Neural progenitor cell (in vitro differentiated cells): ENCODE measurements around the gene SEMA4G. TPM values are rescaled to one million over a fixed set of nuclear protein-coding genes. Genes with fewer than 3 reads are reported as not detected.

Source experiments
- DNase-seq: peaks from one replicate; pipeline ENCODE4 v3.0.0-alpha.2; 2016; ENCODE audit warnings: low spot score
- H2AFZ ChIP-seq: fragments of 200-600 bp; sonication (generic); replicated peaks from 2 replicates; pipeline ENCODE4 v1.6.1; 2016; ENCODE audit warnings: antibody characterized with exemption
- H3F3A ChIP-seq: fragments of 200-600 bp; sonication (generic); 2 replicates; pipeline ENCODE4 v1.6.1; 2016; ENCODE audit warnings: antibody characterized with exemption, low read depth
- H3K27ac ChIP-seq: fragments of 200-600 bp; sonication (generic); 2 replicates; pipeline ENCODE4 v1.5.1; 2016; ENCODE audit warnings: mild to moderate bottlenecking
- H3K27me3 ChIP-seq: fragments of 200-600 bp; sonication (generic); 2 replicates; pipeline ENCODE4 v1.6.1; 2016; ENCODE audit warnings: mild to moderate bottlenecking, moderate library complexity
- H3K36me3 ChIP-seq: fragments of 200-600 bp; sonication (generic); 2 replicates; pipeline ENCODE4 v1.5.1; 2016
- H3K4me1 ChIP-seq: fragments of 200-600 bp; sonication (generic); 2 replicates; pipeline ENCODE4 v1.6.1; 2016; ENCODE audit warnings: mixed run types
- H3K4me2 ChIP-seq: fragments of 200-600 bp; sonication (generic); 2 replicates; pipeline ENCODE4 v1.6.1; 2016
- H3K4me3 ChIP-seq: fragments of 200-600 bp; sonication (generic); 2 replicates; pipeline ENCODE4 v1.5.1; 2016
- H3K79me2 ChIP-seq: fragments of 200-600 bp; sonication (generic); 2 replicates; pipeline ENCODE4 v1.6.1; 2016; ENCODE audit warnings: low read depth
- H3K9ac ChIP-seq: fragments of 200-600 bp; sonication (generic); 2 replicates; pipeline ENCODE4 v1.6.1; 2016
- H3K9me3 ChIP-seq: fragments of 200-600 bp; sonication (generic); 2 replicates; pipeline ENCODE4 v1.5.1; 2016; ENCODE audit warnings: low read depth
- H4K20me1 ChIP-seq: fragments of 200-600 bp; sonication (generic); 2 replicates; pipeline ENCODE4 v1.6.1; 2016; ENCODE audit warnings: low read depth
- H3K27ac Mint-ChIP-seq: 3 replicates; pipeline ENCODE4 v1.8.0; 2021; ENCODE audit warnings: mixed read lengths
- H3K27me3 Mint-ChIP-seq: 2 replicates; pipeline ENCODE4 v1.8.0; 2022; ENCODE audit warnings: low read depth, mild to moderate bottlenecking, inconsistent platforms, moderate library complexity, mixed read lengths; ENCODE audit not compliant: insufficient read depth
- H3K36me3 Mint-ChIP-seq: 3 replicates; pipeline ENCODE4 v1.8.0; 2021; ENCODE audit warnings: mixed read lengths
- H3K4me1 Mint-ChIP-seq: 3 replicates; pipeline ENCODE4 v1.8.0; 2021; ENCODE audit warnings: mixed read lengths
- H3K4me3 Mint-ChIP-seq: 3 replicates; pipeline ENCODE4 v1.8.0; 2021; ENCODE audit warnings: mild to moderate bottlenecking, moderate library complexity, mixed read lengths
- H3K9me3 Mint-ChIP-seq: 3 replicates; pipeline ENCODE4 v1.8.0; 2020; ENCODE audit warnings: mixed read lengths
- EZH2 ChIP-seq: fragments of 200-600 bp; sonication (generic); IDR thresholded peaks from 2 replicates; pipeline ENCODE4 v1.6.1; 2017; ENCODE audit warnings: antibody characterized with exemption, mild to moderate bottlenecking, moderate library complexity
- EZH2phosphoT487 ChIP-seq: fragments of 200-600 bp; sonication (generic); IDR thresholded peaks from 2 replicates; pipeline ENCODE4 v1.6.1; 2017; ENCODE audit warnings: antibody characterized with exemption
- total RNA-seq: library from RNA; depleted of rRNA; stranded (reverse); fragments of >200 nt; gene quantifications from 2 replicates; pipeline ENCODE4 v1.2.3, GENCODE V29; 2015; ENCODE audit warnings: low replicate concordance
- TF ChIP-seq, protein P1 (sequence below): fragments of 200-600 bp; sonication (generic); IDR thresholded peaks from 2 replicates; pipeline ENCODE4 v1.5.1; 2017; ENCODE audit warnings: antibody characterized with exemption, mild to moderate bottlenecking

Gene SEMA4G
- total RNA-seq, 1 donor from 2014 or later: 2.3 TPM

DNA sequence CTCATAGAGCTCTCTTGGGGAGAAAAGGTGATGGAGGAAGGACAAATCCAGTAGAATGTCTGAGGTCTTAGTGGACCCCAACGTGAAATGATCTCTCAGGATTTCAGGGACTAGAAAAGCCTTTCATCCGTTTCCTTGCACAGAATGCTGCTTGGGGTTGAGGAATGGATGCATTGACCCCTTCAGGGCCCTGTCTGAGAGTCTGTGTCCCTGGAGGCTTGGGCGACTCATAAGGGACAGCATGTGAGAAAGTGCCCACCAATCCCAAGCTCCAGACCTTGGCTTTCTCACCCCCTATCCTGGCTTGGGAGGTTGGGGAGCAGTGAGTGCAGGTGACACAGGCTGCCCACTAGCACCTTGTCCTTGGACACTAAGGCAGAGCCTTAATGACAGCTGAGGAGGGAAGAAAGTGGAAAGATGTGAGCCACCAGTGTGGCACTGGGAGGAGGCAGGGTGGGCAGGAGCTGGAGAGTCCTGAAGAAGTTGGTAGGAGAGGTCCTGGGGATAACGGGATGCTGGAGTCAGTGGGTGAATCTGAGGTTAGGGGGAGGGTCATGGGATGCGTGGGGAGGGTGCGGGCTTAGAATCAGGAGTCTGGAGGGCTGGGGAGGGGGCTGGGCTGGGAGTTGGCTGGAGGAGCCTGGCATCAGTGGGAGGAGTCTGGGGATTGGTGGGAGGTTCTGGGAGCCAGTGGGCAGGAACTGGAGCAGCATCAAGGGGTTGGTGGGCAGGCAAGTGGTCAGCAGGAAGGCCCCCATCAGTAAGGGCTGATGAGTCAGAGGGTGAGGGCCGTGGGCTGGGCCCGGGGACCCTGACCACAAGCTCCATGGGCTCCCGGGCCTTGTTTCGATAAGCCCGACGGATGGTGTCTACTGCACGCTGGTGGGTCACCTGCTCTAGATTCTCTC is 38.9 kb downstream of the SEMA4G start:
- Histone ChIP-seq H3K27me3 (no peaks in the 10 kb centered on the region), H3K4me2 (no peak overlapping the region), H3K27ac (peak overlapping the region; percentile 53), H3K4me1 (peaks cover 18% of the 10 kb centered on the region), H3K79me2 (peaks cover 3% of the 10 kb centered on the region), H3F3A (peaks cover 27% of the 10 kb centered on the region), H2AFZ (no peak overlapping the region), H3K4me3 (no peak overlapping the region), H4K20me1 (peaks cover 12% of the 10 kb centered on the region), H3K36me3 (no peaks in the 10 kb centered on the region), H3K9ac (no peak overlapping the region), H3K9me3 (no peaks in the 10 kb centered on the region)
- Mint-ChIP-seq H3K4me1 (peaks cover 12% of the 10 kb centered on the region), H3K27me3 (peaks cover 6% of the 10 kb centered on the region), H3K27ac (peak overlapping the region; percentile 77), H3K36me3 (peaks cover 4% of the 10 kb centered on the region), H3K4me3 (no peak overlapping the region), H3K9me3 (no peaks in the 10 kb centered on the region)
- TF ChIP-seq, protein P1, sequence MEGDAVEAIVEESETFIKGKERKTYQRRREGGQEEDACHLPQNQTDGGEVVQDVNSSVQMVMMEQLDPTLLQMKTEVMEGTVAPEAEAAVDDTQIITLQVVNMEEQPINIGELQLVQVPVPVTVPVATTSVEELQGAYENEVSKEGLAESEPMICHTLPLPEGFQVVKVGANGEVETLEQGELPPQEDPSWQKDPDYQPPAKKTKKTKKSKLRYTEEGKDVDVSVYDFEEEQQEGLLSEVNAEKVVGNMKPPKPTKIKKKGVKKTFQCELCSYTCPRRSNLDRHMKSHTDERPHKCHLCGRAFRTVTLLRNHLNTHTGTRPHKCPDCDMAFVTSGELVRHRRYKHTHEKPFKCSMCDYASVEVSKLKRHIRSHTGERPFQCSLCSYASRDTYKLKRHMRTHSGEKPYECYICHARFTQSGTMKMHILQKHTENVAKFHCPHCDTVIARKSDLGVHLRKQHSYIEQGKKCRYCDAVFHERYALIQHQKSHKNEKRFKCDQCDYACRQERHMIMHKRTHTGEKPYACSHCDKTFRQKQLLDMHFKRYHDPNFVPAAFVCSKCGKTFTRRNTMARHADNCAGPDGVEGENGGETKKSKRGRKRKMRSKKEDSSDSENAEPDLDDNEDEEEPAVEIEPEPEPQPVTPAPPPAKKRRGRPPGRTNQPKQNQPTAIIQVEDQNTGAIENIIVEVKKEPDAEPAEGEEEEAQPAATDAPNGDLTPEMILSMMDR: no peak
- TF ChIP-seq EZH2phosphoT487 (no peak), EZH2 (no peak)
- no peak for DNase-seq

DNA sequence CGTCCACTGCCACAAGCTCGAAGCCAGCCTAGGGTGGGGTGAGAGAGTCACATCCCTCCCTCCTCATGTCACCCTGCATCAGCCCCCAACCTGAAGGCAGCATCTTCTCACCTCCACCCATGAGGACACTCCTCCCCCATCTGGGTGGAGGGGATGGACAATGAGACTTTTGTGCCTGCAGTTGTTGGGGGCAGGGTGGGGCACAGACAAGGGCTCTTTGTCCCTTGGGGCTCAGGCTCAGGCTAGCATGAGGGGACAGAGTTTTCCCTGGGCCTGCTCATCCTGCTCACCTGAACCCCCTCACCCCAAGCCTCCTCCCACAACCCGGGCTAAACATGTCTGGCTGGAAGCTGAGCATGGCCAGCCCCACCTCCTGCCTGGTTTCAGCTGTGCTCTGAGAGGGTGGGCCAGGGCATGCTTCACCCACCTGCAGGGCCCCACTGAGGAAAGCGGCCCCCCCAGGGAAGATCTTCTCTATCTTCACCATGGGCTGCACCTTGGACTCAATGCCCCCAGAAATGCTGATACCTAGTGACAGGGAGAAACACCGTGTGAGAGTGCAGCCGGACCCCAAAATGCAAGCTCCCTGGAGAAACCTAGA is 39.6 kb downstream of the SEMA4G start:
- H3K9me3 Mint-ChIP-seq: no peaks in the 10 kb centered on the region
- peaks cover 3% of the 10 kb centered on the region for H3K36me3 Mint-ChIP-seq
- Histone ChIP-seq H3K9me3 (no peaks in the 10 kb centered on the region), H2AFZ (no peak overlapping the region), H3K4me3 (no peak overlapping the region), H3K79me2 (no peaks in the 10 kb centered on the region), H3K27ac (no peak overlapping the region), H3F3A (peaks cover 27% of the 10 kb centered on the region), H3K9ac (no peak overlapping the region), H3K4me2 (no peak overlapping the region), H4K20me1 (peaks cover 12% of the 10 kb centered on the region), H3K36me3 (no peaks in the 10 kb centered on the region), H3K4me1 (peaks cover 18% of the 10 kb centered on the region), H3K27me3 (no peaks in the 10 kb centered on the region)
- TF ChIP-seq EZH2phosphoT487 (no peak), EZH2 (no peak)
- TF ChIP-seq, protein P1: no peak
- DNase-seq: no peak
- H3K27ac Mint-ChIP-seq: peak overlapping the region; percentile 83
- H3K27me3 Mint-ChIP-seq: peaks cover 4% of the 10 kb centered on the region
- peak overlapping the region; percentile 11 for H3K4me3 Mint-ChIP-seq
- peaks cover 16% of the 10 kb centered on the region for H3K4me1 Mint-ChIP-seq

GRCh38 chr10:101010329-101010728 is 41.0 kb downstream of the SEMA4G start:
- peaks cover 27% of the 10 kb centered on the region for H3F3A ChIP-seq
- peaks cover 10% of the 10 kb centered on the region for H3K27me3 ChIP-seq
- no peak for DNase-seq
- Mint-ChIP-seq H3K36me3 (peaks cover 3% of the 10 kb centered on the region), H3K27me3 (peaks cover 9% of the 10 kb centered on the region), H3K9me3 (no peaks in the 10 kb centered on the region), H3K4me1 (peaks cover 28% of the 10 kb centered on the region), H3K27ac (no peak overlapping the region), H3K4me3 (no peak overlapping the region)
- H3K4me3 ChIP-seq: no peak overlapping the region
- peaks cover 18% of the 10 kb centered on the region for H3K4me1 ChIP-seq
- TF ChIP-seq EZH2phosphoT487 (no peak), EZH2 (no peak)
- TF ChIP-seq, protein P1: no peak
- no peak overlapping the region for H3K9ac ChIP-seq
- no peaks in the 10 kb centered on the region for H4K20me1 ChIP-seq
- H3K4me2 ChIP-seq: no peak overlapping the region
- no peaks in the 10 kb centered on the region for H3K36me3 ChIP-seq
- H3K79me2 ChIP-seq: no peaks in the 10 kb centered on the region
- H3K27ac ChIP-seq: no peak overlapping the region
- H3K9me3 ChIP-seq: no peaks in the 10 kb centered on the region
- no peak overlapping the region for H2AFZ ChIP-seq
